Jurkat, Clone E6-1 (cell line): ENCODE data around the gene TMEM245.
"Not testable (repeated sequence)": the region's sequence is repeated elsewhere in the genome, so short reads cannot be mapped to it uniquely, and the experiment has no call there.

ENCODE experiments used
- DNase-seq: peaks from one replicate; pipeline ENCODE4 v3.0.0-alpha.2; 2011; ENCODE audit warnings: low read depth, low spot score
- H3K4me3 ChIP-seq: 2 replicates; pipeline ENCODE4 v1.5.1; 2011; ENCODE audit warnings: mild to moderate bottlenecking, low read length, control low read depth, moderate library complexity

TMEM245 gene

GRCh38 chr9:108971392-108971791 is 148.4 kb downstream of the TMEM245 start:
- not testable (repeated sequence) for H3K4me3 ChIP-seq, DNase-seq

- no peak for DNase-seq
- H3K4me3 ChIP-seq, result no peak overlapping the region
Measured at GRCh38 chr9:108967916-108968315, 151.8 kb downstream of the TMEM245 start.
